ENCODE data around the gene PCSK7. TPM values are rescaled to one million over a fixed set of nuclear protein-coding genes. Genes with fewer than 3 reads are reported as not detected.
"Not testable (repeated sequence)": the region's sequence is repeated elsewhere in the genome, so short reads cannot be mapped to it uniquely, and the experiment has no call there.

PCSK7 gene
- total RNA-seq, 1 experiment from 2014 or later = 30.0 TPM

- H4K20me1 ChIP-seq (ENCODE audit: insufficient read depth); DNase-seq (ENCODE audit: low read depth, low spot score); H3K27ac ChIP-seq (ENCODE audit: low read depth, low read length); H3K9me3 ChIP-seq (ENCODE audit: control insufficient read depth in 1 of 2, insufficient read depth in 1 of 2, low read depth in 1 of 2, low read length in 2 of 2); RAD21 ChIA-PET (ENCODE audit: low non-redundant PET in 1 of 2, low total read pairs in 2 of 2, uncharacterized antibody in 2 of 2, unreplicated experiment in 2 of 2); POLR2A ChIA-PET; H3K4me1 ChIP-seq (ENCODE audit: control insufficient read depth in 1 of 2, insufficient read depth in 2 of 2, low read length in 2 of 2); CTCF ChIA-PET; intact Hi-C loops (cut with micrococcal nuclease); H3K9me2 ChIP-seq (ENCODE audit: insufficient read depth); H3K79me2 ChIP-seq (ENCODE audit: insufficient read depth, low read length); H3K27me3 ChIP-seq (ENCODE audit: insufficient read depth, low read length); H2AFZ ChIP-seq (ENCODE audit: low read depth, low read length, poor library complexity, severe bottlenecking); H3K9ac ChIP-seq (ENCODE audit: low read length); H3K36me3 ChIP-seq (ENCODE audit: control insufficient read depth in 1 of 2, insufficient read depth in 2 of 2, low read length in 2 of 2): not testable (repeated sequence)
- TF ChIP-seq CTCF (IDR thresholded peaks at IDR 0.05 in 2 of 3, conservative IDR thresholded peaks at IDR 0.05 in 1 of 3; ENCODE audit: borderline replicate concordance in 1 of 3, insufficient read depth in 1 of 3, low read depth in 2 of 3, low read length in 2 of 3) = peak in 1 of 3 experiments; percentile 15; a peak in 1 of 6 replicates
- ATAC-seq = peak; percentile 89
- Histone ChIP-seq H3K4me2 (ENCODE audit: low read length) (peak overlapping the region; percentile 53), H3K4me3 (replicated peaks in 1 of 2; ENCODE audit: low read depth in 1 of 2, low read length in 2 of 2) (peak overlapping the region in 1 of 2 experiments; percentile 22; a peak in 3 of 4 replicates)
- TSS peak; percentile 70 for BruUV-seq (replicated peaks)
Measured at GRCh38 chr11:117206859-117207258, 25.0 kb downstream of the PCSK7 start.

- H3K79me2 ChIP-seq (ENCODE audit: insufficient read depth, low read length); intact Hi-C loops (cut with micrococcal nuclease); RAD21 ChIA-PET (ENCODE audit: low non-redundant PET in 1 of 2, low total read pairs in 2 of 2, uncharacterized antibody in 2 of 2, unreplicated experiment in 2 of 2); BruUV-seq (replicated peaks); POLR2A ChIA-PET; H3K27me3 ChIP-seq (ENCODE audit: insufficient read depth, low read length); H4K20me1 ChIP-seq (ENCODE audit: insufficient read depth); H3K4me2 ChIP-seq (ENCODE audit: low read length); H3K9ac ChIP-seq (ENCODE audit: low read length); H3K4me3 ChIP-seq (replicated peaks in 1 of 2; ENCODE audit: low read depth in 1 of 2, low read length in 2 of 2); H2AFZ ChIP-seq (ENCODE audit: low read depth, low read length, poor library complexity, severe bottlenecking); CTCF ChIA-PET; ATAC-seq; H3K9me3 ChIP-seq (ENCODE audit: control insufficient read depth in 1 of 2, insufficient read depth in 1 of 2, low read depth in 1 of 2, low read length in 2 of 2); H3K9me2 ChIP-seq (ENCODE audit: insufficient read depth); H3K27ac ChIP-seq (ENCODE audit: low read depth, low read length); H3K36me3 ChIP-seq (ENCODE audit: control insufficient read depth in 1 of 2, insufficient read depth in 2 of 2, low read length in 2 of 2); H3K4me1 ChIP-seq (ENCODE audit: control insufficient read depth in 1 of 2, insufficient read depth in 2 of 2, low read length in 2 of 2); DNase-seq (ENCODE audit: low read depth, low spot score): not testable (repeated sequence)
Measured at GRCh38 chr11:117206111-117206510, 25.8 kb downstream of the PCSK7 start.
